Measurements from ENCODE around the gene RPAP3.

RPAP3 gene

GRCh38 chr12:47740606-47741339 is 34.9 kb upstream of the RPAP3 start:
- H3K4me2 ChIP-seq (ENCODE audit: insufficient read depth, low read length), result no peak overlapping the region
- H3K27me3 ChIP-seq (ENCODE audit: insufficient read depth, low read length, poor library complexity), result peaks cover 7% of the 10 kb centered on the region
- H3K9ac ChIP-seq (ENCODE audit: low read depth, low read length), result no peak overlapping the region
- no peak for DNase-seq
- no peak for ATAC-seq (ENCODE audit: insufficient read depth, low read depth)
- H4K20me1 ChIP-seq (ENCODE audit: insufficient read depth, low read length), result peaks cover 19% of the 10 kb centered on the region; the same call in 1 of the 2 replicates
- H3K4me1 ChIP-seq (ENCODE audit: insufficient read depth, low read length), result peaks cover 19% of the 10 kb centered on the region
- H3K9me3 ChIP-seq (ENCODE audit: insufficient read depth, low read length, severe bottlenecking), result no peaks in the 10 kb centered on the region
- no peak overlapping the region for H3K4me3 ChIP-seq (ENCODE audit: low read depth in 1 of 2, low read length in 2 of 2)
- no peak overlapping the region for H3K27ac ChIP-seq (ENCODE audit: low read length)
- TF ChIP-seq, protein P1, sequence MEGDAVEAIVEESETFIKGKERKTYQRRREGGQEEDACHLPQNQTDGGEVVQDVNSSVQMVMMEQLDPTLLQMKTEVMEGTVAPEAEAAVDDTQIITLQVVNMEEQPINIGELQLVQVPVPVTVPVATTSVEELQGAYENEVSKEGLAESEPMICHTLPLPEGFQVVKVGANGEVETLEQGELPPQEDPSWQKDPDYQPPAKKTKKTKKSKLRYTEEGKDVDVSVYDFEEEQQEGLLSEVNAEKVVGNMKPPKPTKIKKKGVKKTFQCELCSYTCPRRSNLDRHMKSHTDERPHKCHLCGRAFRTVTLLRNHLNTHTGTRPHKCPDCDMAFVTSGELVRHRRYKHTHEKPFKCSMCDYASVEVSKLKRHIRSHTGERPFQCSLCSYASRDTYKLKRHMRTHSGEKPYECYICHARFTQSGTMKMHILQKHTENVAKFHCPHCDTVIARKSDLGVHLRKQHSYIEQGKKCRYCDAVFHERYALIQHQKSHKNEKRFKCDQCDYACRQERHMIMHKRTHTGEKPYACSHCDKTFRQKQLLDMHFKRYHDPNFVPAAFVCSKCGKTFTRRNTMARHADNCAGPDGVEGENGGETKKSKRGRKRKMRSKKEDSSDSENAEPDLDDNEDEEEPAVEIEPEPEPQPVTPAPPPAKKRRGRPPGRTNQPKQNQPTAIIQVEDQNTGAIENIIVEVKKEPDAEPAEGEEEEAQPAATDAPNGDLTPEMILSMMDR (IDR thresholded peaks at IDR 0.05; ENCODE audit: borderline replicate concordance, extremely low read depth, low read length, poor library complexity, severe bottlenecking), result no peak
- no peak for TF ChIP-seq EZH2 (IDR thresholded peaks at IDR 0.05; ENCODE audit: borderline replicate concordance, low read depth, low read length, severe bottlenecking)
- H3K36me3 ChIP-seq (ENCODE audit: insufficient read depth, low read length), result no peaks in the 10 kb centered on the region
- no peak overlapping the region for H2AFZ ChIP-seq (ENCODE audit: low read depth, low read length)
- no peaks in the 10 kb centered on the region for H3K79me2 ChIP-seq (ENCODE audit: insufficient read depth, low read length)

GRCh38 chr12:47739979-47740378 is 34.1 kb upstream of the RPAP3 start:
- Histone ChIP-seq H4K20me1 (ENCODE audit: insufficient read depth, low read length) (peaks cover 19% of the 10 kb centered on the region; the same call in 1 of the 2 replicates), H3K4me2 (ENCODE audit: insufficient read depth, low read length) (no peak overlapping the region), H3K9me3 (ENCODE audit: insufficient read depth, low read length, severe bottlenecking) (no peaks in the 10 kb centered on the region), H3K27ac (ENCODE audit: low read length) (no peak overlapping the region), H3K79me2 (ENCODE audit: insufficient read depth, low read length) (no peaks in the 10 kb centered on the region), H3K4me3 (ENCODE audit: low read depth in 1 of 2, low read length in 2 of 2) (no peak overlapping the region), H3K36me3 (ENCODE audit: insufficient read depth, low read length) (no peaks in the 10 kb centered on the region), H3K4me1 (ENCODE audit: insufficient read depth, low read length) (peaks cover 19% of the 10 kb centered on the region), H3K9ac (ENCODE audit: low read depth, low read length) (no peak overlapping the region), H3K27me3 (ENCODE audit: insufficient read depth, low read length, poor library complexity) (peaks cover 6% of the 10 kb centered on the region), H2AFZ (ENCODE audit: low read depth, low read length) (no peak overlapping the region)
- ATAC-seq (ENCODE audit: insufficient read depth, low read depth) (no peak), DNase-seq (no peak)
- TF ChIP-seq, protein P1 (IDR thresholded peaks at IDR 0.05; ENCODE audit: borderline replicate concordance, extremely low read depth, low read length, poor library complexity, severe bottlenecking), result no peak
- no peak for TF ChIP-seq EZH2 (IDR thresholded peaks at IDR 0.05; ENCODE audit: borderline replicate concordance, low read depth, low read length, severe bottlenecking)

DNA sequence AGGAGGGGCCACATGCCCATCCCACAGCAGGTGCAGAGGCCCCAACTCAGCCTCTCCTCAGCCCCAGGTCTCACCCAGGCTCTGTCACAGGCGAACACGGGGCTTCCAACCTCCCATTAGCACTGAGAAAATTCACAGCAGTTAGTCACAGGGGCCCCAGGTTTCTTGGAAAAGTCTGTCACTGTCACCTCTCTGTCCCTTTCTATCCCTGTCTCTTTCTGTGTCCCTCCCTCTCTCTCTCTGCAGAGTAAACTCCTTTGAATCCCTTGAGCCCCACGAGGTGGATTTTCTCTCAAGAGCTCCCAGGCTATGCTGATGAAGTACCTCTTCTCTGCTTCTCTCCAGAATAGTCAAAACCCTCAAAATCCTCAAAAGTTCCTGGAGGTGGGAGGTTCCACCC is 33.5 kb upstream of the RPAP3 start:
- no peak overlapping the region for H3K9ac ChIP-seq (ENCODE audit: low read depth, low read length)
- H3K9me3 ChIP-seq (ENCODE audit: insufficient read depth, low read length, severe bottlenecking), result no peaks in the 10 kb centered on the region
- no peak for ATAC-seq (ENCODE audit: insufficient read depth, low read depth)
- H3K27me3 ChIP-seq (ENCODE audit: insufficient read depth, low read length, poor library complexity), result peaks cover 4% of the 10 kb centered on the region
- no peak overlapping the region for H3K4me3 ChIP-seq (ENCODE audit: low read depth in 1 of 2, low read length in 2 of 2)
- DNase-seq, result no peak
- H3K79me2 ChIP-seq (ENCODE audit: insufficient read depth, low read length), result no peaks in the 10 kb centered on the region
- H3K27ac ChIP-seq (ENCODE audit: low read length), result no peak overlapping the region
- H3K4me1 ChIP-seq (ENCODE audit: insufficient read depth, low read length), result peaks cover 19% of the 10 kb centered on the region
- no peak overlapping the region for H3K4me2 ChIP-seq (ENCODE audit: insufficient read depth, low read length)
- H3K36me3 ChIP-seq (ENCODE audit: insufficient read depth, low read length), result no peaks in the 10 kb centered on the region
- H2AFZ ChIP-seq (ENCODE audit: low read depth, low read length), result no peak overlapping the region
- peaks cover 19% of the 10 kb centered on the region; the same call in 1 of the 2 replicates for H4K20me1 ChIP-seq (ENCODE audit: insufficient read depth, low read length)
- TF ChIP-seq, protein P1 (IDR thresholded peaks at IDR 0.05; ENCODE audit: borderline replicate concordance, extremely low read depth, low read length, poor library complexity, severe bottlenecking), result no peak
- TF ChIP-seq EZH2 (IDR thresholded peaks at IDR 0.05; ENCODE audit: borderline replicate concordance, low read depth, low read length, severe bottlenecking), result no peak
